Measurements from ENCODE around the gene DRAXIN. TPM values are rescaled to one million over a fixed set of nuclear protein-coding genes. Genes with fewer than 3 reads are reported as not detected.

DRAXIN gene
- polyA plus RNA-seq, 1 of the 3 experiments (the other 2 are of a cell fraction): 0.97 TPM

GRCh38 chr1:11706292-11706691 is 14.8 kb downstream of the DRAXIN start:
- Histone ChIP-seq H3K36me3 (replicated peaks in 1 of 2; ENCODE audit: control insufficient read depth in 1 of 2, insufficient read depth in 2 of 2, low read length in 1 of 2) (no peaks in the 10 kb centered on the region), H3K79me2 (ENCODE audit: insufficient read depth) (no peaks in the 10 kb centered on the region), H4K20me1 (ENCODE audit: insufficient read depth) (no peaks in the 10 kb centered on the region), H3K9me3 (no peaks in the 10 kb centered on the region), H3F3A (replicated peaks; ENCODE audit: insufficient read depth) (no peaks in the 10 kb centered on the region), H3K4me1 (ENCODE audit: control insufficient read depth in 1 of 2, insufficient read depth in 2 of 2, low read depth in 1 of 2, low read length in 1 of 2) (peaks cover 0 to 14% of the 10 kb centered on the region in 2 experiments; a peak in 1 of 4 replicates), H3K4me3 (ENCODE audit: low read depth in 2 of 2, low read length in 1 of 2) (no peak overlapping the region), H3K9ac (no peak overlapping the region), H3K27ac (ENCODE audit: low read depth in 2 of 2, low read length in 1 of 2) (no peak overlapping the region), H3K4me2 (no peak overlapping the region), H3K9me2 (no peaks in the 10 kb centered on the region), H3K27me3 (ENCODE audit: insufficient read depth) (no peaks in the 10 kb centered on the region), H2AFZ (ENCODE audit: low read depth) (no peak overlapping the region)
- ChIA-PET POLR2A (no interaction called here), CTCF (interaction anchor here (0.8 to 8.8 kb wide), 4 partner anchors 15 to 55 kb away, joined by 3 to 90 read pairs (median 52); partner anchors contain the start of gene FBXO6)
- TF ChIP-seq POLR2AphosphoS5 (IDR thresholded peaks at IDR 0.05; ENCODE audit: low read depth, low read length): no peak
- no peak for TF ChIP-seq JUND (IDR thresholded peaks at IDR 0.05)
- no peak for TF ChIP-seq GATA2 (CRISPR knock-in tag; IDR thresholded peaks at IDR 0.05)
- TF ChIP-seq NRF1 (IDR thresholded peaks at IDR 0.05; ENCODE audit: low read depth, low read length): no peak
- TF ChIP-seq CHD2 (IDR thresholded peaks at IDR 0.05; ENCODE audit: low read length, partially characterized antibody): no peak
- WGBS (ENCODE audit: low lambda C conversion rate): 49% methylated on average over 5 of the region's 14 CpGs
- no peak for DNase-seq

DNA sequence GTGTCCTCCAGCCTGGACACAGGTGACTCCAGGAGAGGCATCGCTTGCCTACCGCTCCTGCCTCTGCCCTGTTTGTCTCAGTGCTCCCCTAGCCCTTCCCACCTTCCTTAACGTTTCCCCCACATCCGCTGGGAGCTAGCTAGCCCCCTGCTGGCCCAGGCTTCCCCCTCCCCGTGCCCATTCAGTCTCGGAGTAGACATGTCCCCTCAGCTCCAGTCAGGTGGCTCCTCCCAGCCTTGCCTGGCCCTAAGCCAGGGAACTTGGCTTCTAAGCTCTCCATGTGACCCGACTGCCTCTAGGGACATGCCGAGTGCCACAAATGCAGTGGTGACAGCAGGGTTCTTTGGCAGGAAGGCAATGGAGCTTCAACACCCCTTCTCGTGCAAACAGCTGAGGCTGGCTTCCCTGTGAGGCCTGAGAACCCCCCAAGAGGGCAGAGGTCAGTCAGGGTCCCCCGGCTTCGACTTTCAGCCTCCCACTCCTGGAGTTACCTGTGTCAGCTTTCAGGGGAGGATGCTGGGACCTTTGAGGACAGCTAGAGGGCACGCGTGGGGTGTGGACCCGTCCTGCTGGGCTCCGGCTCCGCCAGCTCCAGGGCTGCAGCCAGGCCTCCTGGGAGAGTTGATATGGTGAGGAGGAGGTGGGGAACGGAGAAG is 16.2 kb downstream of the DRAXIN start:
- ChIA-PET POLR2A (interaction anchor here (0.6 kb wide), 1 partner anchor 35 kb away, joined by 5 read pairs; no protein-coding TSS in a partner anchor), CTCF (interaction anchor here (0.9 to 8.8 kb wide), 10 partner anchors 9 to 76 kb away, joined by 3 to 90 read pairs (median 6); partner anchors contain the start of gene FBXO6)
- Histone ChIP-seq H3K36me3 (replicated peaks in 1 of 2; ENCODE audit: control insufficient read depth in 1 of 2, insufficient read depth in 2 of 2, low read length in 1 of 2) (no peaks in the 10 kb centered on the region), H3K9me3 (no peaks in the 10 kb centered on the region), H3K27me3 (ENCODE audit: insufficient read depth) (no peaks in the 10 kb centered on the region), H2AFZ (ENCODE audit: low read depth) (no peak overlapping the region), H3K4me1 (ENCODE audit: control insufficient read depth in 1 of 2, insufficient read depth in 2 of 2, low read depth in 1 of 2, low read length in 1 of 2) (peaks cover 0 to 8% of the 10 kb centered on the region in 2 experiments; a peak in 1 of 4 replicates), H3K4me2 (no peak overlapping the region), H3K79me2 (ENCODE audit: insufficient read depth) (no peaks in the 10 kb centered on the region), H4K20me1 (ENCODE audit: insufficient read depth) (no peaks in the 10 kb centered on the region), H3K4me3 (ENCODE audit: low read depth in 2 of 2, low read length in 1 of 2) (no peak overlapping the region), H3K27ac (ENCODE audit: low read depth in 2 of 2, low read length in 1 of 2) (no peak overlapping the region), H3F3A (replicated peaks; ENCODE audit: insufficient read depth) (no peaks in the 10 kb centered on the region), H3K9ac (no peak overlapping the region), H3K9me2 (no peaks in the 10 kb centered on the region)
- peak; percentile 74 for DNase-seq
- 58% methylated on average over 8 of the region's 17 CpGs for whole genome bisulfite sequencing (ENCODE audit: low lambda C conversion rate)
- no peak for TF ChIP-seq TCF12 (IDR thresholded peaks at IDR 0.05)
- TF ChIP-seq GATA2 (CRISPR knock-in tag; IDR thresholded peaks at IDR 0.05): no peak
- TF ChIP-seq ELF1 (IDR thresholded peaks at IDR 0.05): no peak
- TF ChIP-seq JUND (IDR thresholded peaks at IDR 0.05): no peak
- peak; percentile 21; the same call in 1 of the 2 replicates for TF ChIP-seq MXI1 (IDR thresholded peaks at IDR 0.05; ENCODE audit: low read depth, low read length)

GRCh38 chr1:11708554-11709350 is 17.2 kb downstream of the DRAXIN start:
- POLR2A ChIA-PET: interaction anchor here (0.6 kb wide), 1 partner anchor 36 kb away, joined by 5 read pairs; no protein-coding TSS in a partner anchor
- no peaks in the 10 kb centered on the region for H3K9me2 ChIP-seq
- no peak overlapping the region for H3K9ac ChIP-seq
- no peaks in the 10 kb centered on the region for H3K36me3 ChIP-seq (replicated peaks in 1 of 2; ENCODE audit: control insufficient read depth in 1 of 2, insufficient read depth in 2 of 2, low read length in 1 of 2)
- H2AFZ ChIP-seq (ENCODE audit: low read depth): no peak overlapping the region
- no peaks in the 10 kb centered on the region for H3K9me3 ChIP-seq
- no peak overlapping the region for H3K27ac ChIP-seq (ENCODE audit: low read depth in 2 of 2, low read length in 1 of 2)
- H3K4me3 ChIP-seq (ENCODE audit: low read depth in 2 of 2, low read length in 1 of 2): no peak overlapping the region
- DNase-seq: no peak
- CTCF ChIA-PET: interaction anchor here (1.0 to 8.8 kb wide), 10 partner anchors 8 to 63 kb away, joined by 3 to 90 read pairs (median 7); partner anchors contain the start of gene FBXO6
- no peaks in the 10 kb centered on the region for H3F3A ChIP-seq (replicated peaks; ENCODE audit: insufficient read depth)
- H3K27me3 ChIP-seq (ENCODE audit: insufficient read depth): no peaks in the 10 kb centered on the region
- no peak overlapping the region for H3K4me2 ChIP-seq
- no peaks in the 10 kb centered on the region for H3K79me2 ChIP-seq (ENCODE audit: insufficient read depth)
- H4K20me1 ChIP-seq (ENCODE audit: insufficient read depth): no peaks in the 10 kb centered on the region
- WGBS (ENCODE audit: low lambda C conversion rate): 65% methylated on average over 10 of the region's 11 CpGs
- H3K4me1 ChIP-seq (ENCODE audit: control insufficient read depth in 1 of 2, insufficient read depth in 2 of 2, low read depth in 1 of 2, low read length in 1 of 2): peaks cover 0 to 8% of the 10 kb centered on the region in 2 experiments; a peak in 1 of 4 replicates
- no peak for TF ChIP-seq TCF12 (IDR thresholded peaks at IDR 0.05)
- TF ChIP-seq, protein P1, sequence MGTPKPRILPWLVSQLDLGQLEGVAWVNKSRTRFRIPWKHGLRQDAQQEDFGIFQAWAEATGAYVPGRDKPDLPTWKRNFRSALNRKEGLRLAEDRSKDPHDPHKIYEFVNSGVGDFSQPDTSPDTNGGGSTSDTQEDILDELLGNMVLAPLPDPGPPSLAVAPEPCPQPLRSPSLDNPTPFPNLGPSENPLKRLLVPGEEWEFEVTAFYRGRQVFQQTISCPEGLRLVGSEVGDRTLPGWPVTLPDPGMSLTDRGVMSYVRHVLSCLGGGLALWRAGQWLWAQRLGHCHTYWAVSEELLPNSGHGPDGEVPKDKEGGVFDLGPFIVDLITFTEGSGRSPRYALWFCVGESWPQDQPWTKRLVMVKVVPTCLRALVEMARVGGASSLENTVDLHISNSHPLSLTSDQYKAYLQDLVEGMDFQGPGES (IDR thresholded peaks at IDR 0.05; ENCODE audit: low read depth, low read length): no peak
- no peak for TF ChIP-seq RFX5 (IDR thresholded peaks at IDR 0.05; ENCODE audit: low read length)
- TF ChIP-seq, protein P2, sequence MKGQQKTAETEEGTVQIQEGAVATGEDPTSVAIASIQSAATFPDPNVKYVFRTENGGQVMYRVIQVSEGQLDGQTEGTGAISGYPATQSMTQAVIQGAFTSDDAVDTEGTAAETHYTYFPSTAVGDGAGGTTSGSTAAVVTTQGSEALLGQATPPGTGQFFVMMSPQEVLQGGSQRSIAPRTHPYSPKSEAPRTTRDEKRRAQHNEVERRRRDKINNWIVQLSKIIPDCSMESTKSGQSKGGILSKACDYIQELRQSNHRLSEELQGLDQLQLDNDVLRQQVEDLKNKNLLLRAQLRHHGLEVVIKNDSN (IDR thresholded peaks at IDR 0.05; ENCODE audit: borderline replicate concordance, low read depth): no peak
- TF ChIP-seq NFIC (IDR thresholded peaks at IDR 0.05; ENCODE audit: borderline replicate concordance): no peak
- no peak for TF ChIP-seq NRF1 (IDR thresholded peaks at IDR 0.05; ENCODE audit: low read depth, low read length)
- TF ChIP-seq CHD2 (IDR thresholded peaks at IDR 0.05; ENCODE audit: low read length, partially characterized antibody): no peak
- no peak for TF ChIP-seq FOXJ3 (CRISPR knock-in tag; IDR thresholded peaks at IDR 0.05)
- TF ChIP-seq EP300 (IDR thresholded peaks at IDR 0.05; ENCODE audit: borderline replicate concordance in 1 of 2, low read depth in 1 of 2, low read length in 1 of 2): no peak
- no peak for TF ChIP-seq GABPA (IDR thresholded peaks at IDR 0.05; ENCODE audit: low read depth)
- TF ChIP-seq ZBTB33 (IDR thresholded peaks at IDR 0.05; ENCODE audit: borderline replicate concordance, low read depth): no peak

Data from SK-N-SH (cell line).